Measurements from ENCODE around the gene RAB5IF. TPM values are rescaled to one million over a fixed set of nuclear protein-coding genes. Genes with fewer than 3 reads are reported as not detected.
A peak's percentile ranks its signal among the peaks of the same experiment; 100 is the strongest.

Gene RAB5IF
- total and polyA plus RNA-seq, 2 of the 13 experiments (the other 11 are each of a cell fraction or from before 2014, with no cell fraction given) = 261 to 305 TPM

GRCh38 chr20:36624068-36624943, 18.7 kb downstream of the RAB5IF start (continued):
- TF ChIP-seq ZKSCAN5 (CRISPR knock-in tag; IDR thresholded peaks at IDR 0.05) (no peak), FOXK1 (CRISPR knock-in tag; IDR thresholded peaks at IDR 0.05; ENCODE audit: borderline replicate concordance, low read depth) (peak; percentile 39; the same call in 1 of the 2 replicates), DMAP1 (CRISPR knock-in tag; IDR thresholded peaks at IDR 0.05) (peak; percentile 45; the same call in 1 of the 2 replicates), ZNF367 (CRISPR knock-in tag; IDR thresholded peaks at IDR 0.05; ENCODE audit: borderline replicate concordance) (no peak), TAF1 (CRISPR knock-in tag; IDR thresholded peaks at IDR 0.05) (0 out of 2 replicates have a peak, but pooled peaks have one; percentile 21), POLR2A (IDR thresholded peaks at IDR 0.05; ENCODE audit: insufficient read depth in 1 of 2, low read depth in 2 of 2, low read length in 2 of 2) (0 out of 4 replicates have a peak, but pooled peaks of 1 of the 2 experiments have one; percentile 42), ZFP82 (CRISPR knock-in tag; IDR thresholded peaks at IDR 0.05; ENCODE audit: borderline replicate concordance) (no peak), ZNF431 (CRISPR knock-in tag; IDR thresholded peaks at IDR 0.05; ENCODE audit: borderline replicate concordance, low read depth) (no peak), NPAS2 (CRISPR knock-in tag; IDR thresholded peaks at IDR 0.05; ENCODE audit: borderline replicate concordance) (no peak), MXD4 (CRISPR knock-in tag; IDR thresholded peaks at IDR 0.05) (no peak; the same call in 1 of the 2 replicates), NAIF1 (CRISPR knock-in tag; IDR thresholded peaks at IDR 0.05; ENCODE audit: borderline replicate concordance) (no peak), ZKSCAN1 (IDR thresholded peaks at IDR 0.05; ENCODE audit: low read length) (no peak), RORA (CRISPR knock-in tag; IDR thresholded peaks at IDR 0.05) (no peak), ZSCAN31 (CRISPR knock-in tag; IDR thresholded peaks at IDR 0.05; ENCODE audit: low read depth) (0 out of 2 replicates have a peak, but pooled peaks have one; percentile 26), ZBTB33 (CRISPR knock-in tag; IDR thresholded peaks at IDR 0.05) (peak; percentile 38; the same call in 1 of the 2 replicates), DMTF1 (CRISPR knock-in tag; IDR thresholded peaks at IDR 0.05) (no peak), THYN1 (CRISPR knock-in tag; IDR thresholded peaks at IDR 0.05; ENCODE audit: borderline replicate concordance, low read depth) (no peak), KLF15 (CRISPR knock-in tag; IDR thresholded peaks at IDR 0.05; ENCODE audit: borderline replicate concordance) (no peak), DRAP1 (CRISPR knock-in tag; IDR thresholded peaks at IDR 0.05) (peak; percentile 49; the same call in 1 of the 2 replicates), ATF4 (CRISPR knock-in tag; IDR thresholded peaks at IDR 0.05) (peak in 1 of 2 experiments; percentile 26; a peak in 1 of 4 replicates), ZNF790 (CRISPR knock-in tag; IDR thresholded peaks at IDR 0.05; ENCODE audit: borderline replicate concordance) (0 out of 2 replicates have a peak, but pooled peaks have one; percentile 43), ZNF331 (CRISPR knock-in tag; IDR thresholded peaks at IDR 0.05) (0 out of 2 replicates have a peak, but pooled peaks have one; percentile 31), BCL6 (CRISPR knock-in tag; IDR thresholded peaks at IDR 0.05) (0 out of 2 replicates have a peak, but pooled peaks have one; percentile 6), SMYD3 (CRISPR knock-in tag; IDR thresholded peaks at IDR 0.05) (no peak)

Data from HepG2 (cell line).